ENCODE results near the gene PLA2G2E.
"Not testable (repeated sequence)": the region's sequence is repeated elsewhere in the genome, so short reads cannot be mapped to it uniquely, and the experiment has no call there.

PLA2G2E gene

GRCh38 chr1:19882111-19883071 lies 41.0 kb downstream of the PLA2G2E start, which contains the start of gene OTUD3:
OTUD3 (plus strand) TSS chr1:19882395; CDS start chr1:19882514, 119 bp downstream.
- peak; percentile 91 for DNase-seq (ENCODE audit: low read depth)

GRCh38 chr1:19880841-19881240 lies 42.6 kb downstream of the PLA2G2E start:
- DNase-seq (ENCODE audit: low read depth): not testable (repeated sequence)

GRCh38 chr1:19879661-19880060 lies 43.8 kb downstream of the PLA2G2E start:
- no peak for DNase-seq (ENCODE audit: low read depth)

- DNase-seq (ENCODE audit: low read depth): no peak
These were observed 44.2 kb downstream of the PLA2G2E start for GRCh38 chr1:19879227-19879626.

- DNase-seq (ENCODE audit: low read depth): no peak
These were observed 44.8 kb downstream of the PLA2G2E start for GRCh38 chr1:19878637-19878985.

GRCh38 chr1:19877821-19878636 lies 45.4 kb downstream of the PLA2G2E start:
- no peak for DNase-seq (ENCODE audit: low read depth)

GRCh38 chr1:19877181-19877750 lies 46.2 kb downstream of the PLA2G2E start:
- DNase-seq (ENCODE audit: low read depth): no peak

GRCh38 chr1:19872190-19872589 lies 51.2 kb downstream of the PLA2G2E start:
- DNase-seq (ENCODE audit: low read depth): no peak
